Measurements from ENCODE around the gene POLR3GL.

GRCh38 chr1:146001709-146002108, 37.2 kb downstream of the POLR3GL start:
- TF ChIP-seq POLR2A (IDR thresholded peaks at IDR 0.05): no peak
- no peak for TF ChIP-seq CTCF (IDR thresholded peaks at IDR 0.05)

Data from gastroesophageal sphincter (tissue), 3 donors.